Mammary epithelial cell (primary cell): ENCODE results near the gene IFT172.

ENCODE experiments used
- CTCF ChIP-seq, 2 donors: IDR thresholded peaks in 1 of 2; conservative IDR thresholded peaks in 1 of 2; 2 replicates each; pipeline ENCODE4 v1.5.1; 2011 to 2012; ENCODE audit warnings: inconsistent platforms in 2 of 2, low read length in 2 of 2, mild to moderate bottlenecking in 2 of 2, control low read depth in 1 of 2, low read depth in 1 of 2; ENCODE audit not compliant: insufficient read depth in 1 of 2; ENCODE audit errors: extremely low read depth in 1 of 2
- EZH2 ChIP-seq: IDR thresholded peaks from 2 replicates; pipeline ENCODE4 v1.6.1; 2012; ENCODE audit warnings: low read length, inconsistent platforms, borderline replicate concordance

- TF ChIP-seq CTCF (conservative IDR thresholded peaks at IDR 0.05 in 1 of 2, IDR thresholded peaks at IDR 0.05 in 1 of 2; ENCODE audit: extremely low read depth in 1 of 2, insufficient read depth in 1 of 2, low read depth in 1 of 2, low read length in 2 of 2) (no peak), EZH2 (no peak)
These were observed 25.1 kb downstream of the IFT172 start for GRCh38 chr2:27464443-27464842.
